OCI-LY3 (cell line): ENCODE measurements around the gene ARID3A.

Source experiments
- H2AFZ ChIP-seq: fragments of 200-600, 300-600 bp; shearing (Covaris generic); 2 replicates; pipeline ENCODE4 v1.6.0; 2014; ENCODE audit warnings: antibody characterized with exemption, low read depth, low read length
- H3K27ac ChIP-seq: fragments of 200-600, 300-600 bp; sonication (generic); 2 replicates; pipeline ENCODE4 v1.5.1; 2014; ENCODE audit warnings: mild to moderate bottlenecking, low read length, moderate library complexity, mixed read lengths
- H3K27me3 ChIP-seq: fragments of 200-600, 300-600 bp; sonication (generic); 2 replicates; pipeline ENCODE4 v1.6.1; 2014; ENCODE audit warnings: low read depth, low read length, mixed read lengths
- H3K36me3 ChIP-seq: fragments of 200-600, 300-600 bp; sonication (generic); replicated peaks from 2 replicates; pipeline ENCODE3; 2014; ENCODE audit warnings: low read depth, low read length, mixed read lengths
- H3K4me1 ChIP-seq: fragments of 300-600, 200-600 bp; sonication (generic); 2 replicates; pipeline ENCODE4 v1.6.1; 2014; ENCODE audit warnings: low read length, mixed read lengths
- H3K4me2 ChIP-seq: fragments of 200-600, 300-600 bp; sonication (generic); 2 replicates; pipeline ENCODE4 v1.6.1; 2014; ENCODE audit warnings: low read length, mixed read lengths
- H3K4me3 ChIP-seq: fragments of 300-600, 200-600 bp; sonication (generic); 2 replicates; pipeline ENCODE4 v1.5.1; 2014; ENCODE audit warnings: antibody characterized with exemption, mild to moderate bottlenecking, low read length, moderate library complexity
- H3K79me2 ChIP-seq: fragments of 300-600, 200-600 bp; shearing (Covaris generic); 2 replicates; pipeline ENCODE4 v1.6.1; 2014; ENCODE audit warnings: mild to moderate bottlenecking, low read length, mixed read lengths
- H3K9ac ChIP-seq: fragments of 300-600, 200-600 bp; shearing (Covaris generic); 2 replicates; pipeline ENCODE4 v1.6.0; 2014; ENCODE audit warnings: mild to moderate bottlenecking, low read length, moderate library complexity
- H3K9me3 ChIP-seq: fragments of 200-600, 300-600 bp; shearing (Covaris generic); 2 replicates; pipeline ENCODE4 v1.6.1; 2014; ENCODE audit warnings: low read length, mixed read lengths; ENCODE audit not compliant: insufficient read depth
- H4K20me1 ChIP-seq: fragments of 200-600, 300-600 bp; sonication (generic); 2 replicates; pipeline ENCODE4 v1.6.1; 2016; ENCODE audit warnings: low read length, mixed read lengths; ENCODE audit not compliant: insufficient read depth
- CTCF ChIP-seq: fragments of 200-600, 300-600 bp; sonication (generic); IDR thresholded peaks from 2 replicates; pipeline ENCODE4 v1.5.1; 2014; ENCODE audit warnings: antibody characterized with exemption, low read length, low read depth
- EZH2phosphoT487 ChIP-seq: fragments of 200-600 bp; shearing (Covaris generic); IDR thresholded peaks from 2 replicates; pipeline ENCODE4 v1.6.1; 2018; ENCODE audit warnings: antibody characterized with exemption, mixed run types, low read depth

The ARID3A gene

GRCh38 chr19:897442-898039 lies 28.3 kb upstream of the ARID3A start:
- Histone ChIP-seq H3K27ac (no peak overlapping the region), H3K36me3 (peaks cover 50% of the 10 kb centered on the region), H3K9ac (no peak overlapping the region), H4K20me1 (peaks cover 39% of the 10 kb centered on the region), H3K4me1 (no peaks in the 10 kb centered on the region), H3K4me2 (no peak overlapping the region), H2AFZ (no peak overlapping the region), H3K9me3 (no peaks in the 10 kb centered on the region), H3K79me2 (peaks cover 11% of the 10 kb centered on the region), H3K4me3 (no peak overlapping the region), H3K27me3 (no peaks in the 10 kb centered on the region)
- TF ChIP-seq EZH2phosphoT487 = no peak
- no peak for TF ChIP-seq CTCF

DNA sequence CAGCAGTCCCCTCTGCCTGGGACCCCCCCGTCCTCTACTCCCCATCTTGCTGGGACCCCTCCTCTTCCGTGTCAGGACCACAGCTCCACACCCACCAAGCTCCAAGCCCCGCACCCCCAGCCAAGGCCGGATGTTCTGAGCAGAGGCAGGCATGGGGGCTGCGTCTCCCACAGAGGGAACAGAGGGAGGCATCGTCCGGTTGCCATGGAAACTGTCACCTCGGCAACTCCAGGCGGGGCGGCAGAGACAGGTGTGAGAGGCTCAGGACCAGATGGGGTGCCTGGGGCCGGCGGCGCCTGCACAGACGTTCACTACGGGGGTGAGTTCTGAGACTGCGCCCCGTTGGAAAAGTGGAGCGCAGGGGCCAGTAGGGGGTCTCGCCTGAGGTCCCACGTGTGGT lies 27.2 kb upstream of the ARID3A start:
- Histone ChIP-seq H3K4me3 (no peak overlapping the region), H3K9me3 (no peaks in the 10 kb centered on the region), H2AFZ (no peak overlapping the region), H4K20me1 (peaks cover 49% of the 10 kb centered on the region), H3K27me3 (no peaks in the 10 kb centered on the region), H3K27ac (no peak overlapping the region), H3K9ac (no peak overlapping the region), H3K4me2 (no peak overlapping the region), H3K36me3 (peaks cover 50% of the 10 kb centered on the region), H3K4me1 (no peaks in the 10 kb centered on the region), H3K79me2 (peaks cover 22% of the 10 kb centered on the region)
- TF ChIP-seq EZH2phosphoT487 (no peak), CTCF (no peak)

- Histone ChIP-seq H3K36me3 (peaks cover 52% of the 10 kb centered on the region), H3K9ac (no peak overlapping the region), H3K27me3 (no peaks in the 10 kb centered on the region), H3K9me3 (no peaks in the 10 kb centered on the region), H3K79me2 (peaks cover 31% of the 10 kb centered on the region), H2AFZ (no peak overlapping the region), H3K27ac (no peak overlapping the region), H3K4me1 (no peaks in the 10 kb centered on the region), H4K20me1 (peaks cover 56% of the 10 kb centered on the region), H3K4me2 (no peak overlapping the region), H3K4me3 (no peak overlapping the region)
- TF ChIP-seq CTCF (no peak), EZH2phosphoT487 (no peak)
These were observed 26.3 kb upstream of the ARID3A start for GRCh38 chr19:899336-900042.

- peaks cover 60% of the 10 kb centered on the region for H4K20me1 ChIP-seq
- H3K4me2 ChIP-seq = no peak overlapping the region
- peaks cover 35% of the 10 kb centered on the region for H3K79me2 ChIP-seq
- H3K27ac ChIP-seq = no peak overlapping the region
- peaks cover 54% of the 10 kb centered on the region for H3K36me3 ChIP-seq
- H3K9me3 ChIP-seq = no peaks in the 10 kb centered on the region
- TF ChIP-seq CTCF (no peak), EZH2phosphoT487 (no peak)
- H3K4me1 ChIP-seq = no peaks in the 10 kb centered on the region
- H2AFZ ChIP-seq = no peak overlapping the region
- no peak overlapping the region for H3K4me3 ChIP-seq
- no peaks in the 10 kb centered on the region for H3K27me3 ChIP-seq
- H3K9ac ChIP-seq = no peak overlapping the region
These were observed 25.9 kb upstream of the ARID3A start for GRCh38 chr19:900043-900301.
